Panc1 (cell line): ENCODE data around the gene GREB1L.

ENCODE experiments used
- CTCF ChIP-seq: fragments of 450-650 bp; IDR thresholded peaks from 2 replicates; pipeline ENCODE4 v1.5.1; 2017; ENCODE audit warnings: mild to moderate bottlenecking
- POLR2AphosphoS5 ChIP-seq: IDR thresholded peaks from 2 replicates; pipeline ENCODE4 v1.6.1; 2012; ENCODE audit warnings: mild to moderate bottlenecking, low read depth, low read length, moderate library complexity
- REST ChIP-seq, 2 experiments: IDR thresholded peaks; 2 replicates each; pipeline ENCODE4 v1.6.1; 2011 to 2012; ENCODE audit warnings: low read depth in 2 of 2, control low read depth in 1 of 2, low read length in 1 of 2, mild to moderate bottlenecking in 1 of 2, moderate library complexity in 1 of 2; ENCODE audit not compliant: insufficient read depth in 1 of 2
- SIN3A ChIP-seq: IDR thresholded peaks from 2 replicates; pipeline ENCODE4 v1.6.1; 2012; ENCODE audit warnings: low read depth, mild to moderate bottlenecking, low read length, moderate library complexity, borderline replicate concordance; ENCODE audit not compliant: insufficient read depth
- TCF7L2 ChIP-seq: IDR thresholded peaks from 2 replicates; pipeline ENCODE4 v1.6.1; 2011; ENCODE audit warnings: mild to moderate bottlenecking, low read depth, low read length, inconsistent platforms

GRCh38 chr18:21196426-21196825, 45.6 kb upstream of the GREB1L start:
- TF ChIP-seq CTCF (no peak), SIN3A (no peak), REST (IDR thresholded peaks at IDR 0.05; ENCODE audit: insufficient read depth in 1 of 2, low read depth in 2 of 2, low read length in 1 of 2) (no peak), POLR2AphosphoS5 (no peak), TCF7L2 (no peak)
